Testis (tissue), 3 donors: ENCODE data around the gene FARS2. TPM values are rescaled to one million over a fixed set of nuclear protein-coding genes. Genes with fewer than 3 reads are reported as not detected.
A peak's percentile ranks its signal among the peaks of the same experiment; 100 is the strongest.

Source experiments
- DNase-seq: peaks from one replicate; pipeline ENCODE4 v3.0.0-alpha.2; 2019
- H3K27ac ChIP-seq, 2 donors: fragments of 200-600 bp; sonication (generic); one replicate each; pipeline ENCODE4 v1.5.1; 2019
- H3K27me3 ChIP-seq: fragments of 200-600 bp; sonication (generic); one replicate; pipeline ENCODE4 v1.5.1; 2019
- H3K36me3 ChIP-seq: fragments of 200-600 bp; sonication (generic); one replicate; pipeline ENCODE4 v1.5.1; 2017; ENCODE audit warnings: low read depth; ENCODE audit errors: missing control alignments
- H3K4me1 ChIP-seq: fragments of 200-600 bp; sonication (generic); one replicate; pipeline ENCODE4 v1.5.1; 2019
- H3K4me3 ChIP-seq, 2 donors: fragments of 200-600 bp; sonication (generic); one replicate each; pipeline ENCODE4 v1.5.1; 2017 to 2019
- H3K9me3 ChIP-seq: fragments of 200-600 bp; sonication (generic); one replicate; pipeline ENCODE4 v1.5.1; 2017
- POLR2A ChIP-seq: fragments of 450-650 bp; IDR thresholded peaks from one replicate; pipeline ENCODE4 v1.6.1; 2017; ENCODE audit warnings: antibody characterized with exemption, mild to moderate bottlenecking, moderate library complexity
- WGBS, 2 donors: methylation state at CpG; one replicate each; pipeline ENCODE4 v1.1.5; 2018; 5-methylcytosine and 5-hydroxymethylcytosine counted together
- intact Hi-C: fragments of 100-400 bp; cut with DNase I; formaldehyde crosslinking; loops from one replicate; pipeline ENCODE4 v1.15.1; 2023; ENCODE audit warnings: low total_unique reads
- polyA plus RNA-seq: library from polyadenylated mRNA; stranded (reverse); fragments of 350-450 nt; fragmentation: Illumina TruSeq; extraction: RNeasy Lipid Tissue Mini Kit (QIAGEN cat#74804); gene quantifications from one replicate; pipeline ENCODE4 v1.2.3, GENCODE V29; 2014; ENCODE audit warnings: low read depth, low replicate concordance; ENCODE audit not compliant: insufficient read depth
- total RNA-seq, 2 donors: library from RNA; depleted of rRNA; stranded (reverse); fragments of >200 nt; gene quantifications; one replicate each; pipeline ENCODE4 v1.2.3, GENCODE V29; 2016
- TF ChIP-seq, protein P1 (sequence below), 3 experiments: fragments of 450-650 bp in 2 of 3; fragments of 200-600 bp in 1 of 3; sonication (generic) in 1 of 3; IDR thresholded peaks; one replicate each; pipeline ENCODE4 v1.5.1; 2016 to 2019; ENCODE audit warnings: antibody characterized with exemption in 3 of 3, mild to moderate bottlenecking in 2 of 3, moderate library complexity in 1 of 3

Gene FARS2
- total and polyA plus RNA-seq, 3 donors from 2014 or later, result 15.4 to 26.8 (median 22.1) TPM

DNA sequence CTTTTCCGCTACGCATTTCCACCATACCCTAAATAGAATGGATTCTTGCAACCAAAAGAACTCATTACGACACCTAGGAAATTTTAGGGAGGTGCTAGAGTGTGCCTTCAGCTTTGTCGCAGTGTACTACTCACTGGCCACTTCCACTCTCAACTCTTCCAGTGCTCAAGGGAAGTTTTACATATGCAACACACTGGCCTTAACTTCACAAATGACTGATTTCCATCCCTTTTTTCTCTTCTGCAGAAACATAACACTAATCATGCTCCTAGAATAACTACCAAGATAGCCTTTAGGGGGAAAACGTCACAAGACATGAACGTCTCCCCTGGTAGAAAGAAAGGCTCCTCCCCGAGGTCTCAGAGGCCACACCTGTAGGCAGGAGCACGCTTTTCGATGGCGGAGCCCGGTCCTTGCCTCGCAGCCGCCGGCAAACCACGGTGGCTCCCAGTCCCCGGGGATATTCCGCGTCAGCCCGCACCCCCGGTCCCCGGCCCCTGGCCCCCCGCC is 1.1 kb upstream of the FARS2 start:
- H3K9me3 ChIP-seq, result no peaks in the 10 kb centered on the region
- 1 to 2% methylated on average over 15 to 22 of the region's 22 CpGs for WGBS, 2 donors
- DNase-seq, result peak; percentile 71
- H3K4me3 ChIP-seq, result peak overlapping the region; percentile 70 to 87
- TF ChIP-seq POLR2A, result no peak
- TF ChIP-seq, protein P1, sequence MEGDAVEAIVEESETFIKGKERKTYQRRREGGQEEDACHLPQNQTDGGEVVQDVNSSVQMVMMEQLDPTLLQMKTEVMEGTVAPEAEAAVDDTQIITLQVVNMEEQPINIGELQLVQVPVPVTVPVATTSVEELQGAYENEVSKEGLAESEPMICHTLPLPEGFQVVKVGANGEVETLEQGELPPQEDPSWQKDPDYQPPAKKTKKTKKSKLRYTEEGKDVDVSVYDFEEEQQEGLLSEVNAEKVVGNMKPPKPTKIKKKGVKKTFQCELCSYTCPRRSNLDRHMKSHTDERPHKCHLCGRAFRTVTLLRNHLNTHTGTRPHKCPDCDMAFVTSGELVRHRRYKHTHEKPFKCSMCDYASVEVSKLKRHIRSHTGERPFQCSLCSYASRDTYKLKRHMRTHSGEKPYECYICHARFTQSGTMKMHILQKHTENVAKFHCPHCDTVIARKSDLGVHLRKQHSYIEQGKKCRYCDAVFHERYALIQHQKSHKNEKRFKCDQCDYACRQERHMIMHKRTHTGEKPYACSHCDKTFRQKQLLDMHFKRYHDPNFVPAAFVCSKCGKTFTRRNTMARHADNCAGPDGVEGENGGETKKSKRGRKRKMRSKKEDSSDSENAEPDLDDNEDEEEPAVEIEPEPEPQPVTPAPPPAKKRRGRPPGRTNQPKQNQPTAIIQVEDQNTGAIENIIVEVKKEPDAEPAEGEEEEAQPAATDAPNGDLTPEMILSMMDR (IDR thresholded peaks at IDR 0.05), result no peak
- intact Hi-C loops, result no loop called here
- no peaks in the 10 kb centered on the region for H3K36me3 ChIP-seq
- peaks cover 9% of the 10 kb centered on the region for H3K4me1 ChIP-seq
- H3K27ac ChIP-seq, result peak overlapping the region; percentile 81 to 98
- no peaks in the 10 kb centered on the region for H3K27me3 ChIP-seq

DNA sequence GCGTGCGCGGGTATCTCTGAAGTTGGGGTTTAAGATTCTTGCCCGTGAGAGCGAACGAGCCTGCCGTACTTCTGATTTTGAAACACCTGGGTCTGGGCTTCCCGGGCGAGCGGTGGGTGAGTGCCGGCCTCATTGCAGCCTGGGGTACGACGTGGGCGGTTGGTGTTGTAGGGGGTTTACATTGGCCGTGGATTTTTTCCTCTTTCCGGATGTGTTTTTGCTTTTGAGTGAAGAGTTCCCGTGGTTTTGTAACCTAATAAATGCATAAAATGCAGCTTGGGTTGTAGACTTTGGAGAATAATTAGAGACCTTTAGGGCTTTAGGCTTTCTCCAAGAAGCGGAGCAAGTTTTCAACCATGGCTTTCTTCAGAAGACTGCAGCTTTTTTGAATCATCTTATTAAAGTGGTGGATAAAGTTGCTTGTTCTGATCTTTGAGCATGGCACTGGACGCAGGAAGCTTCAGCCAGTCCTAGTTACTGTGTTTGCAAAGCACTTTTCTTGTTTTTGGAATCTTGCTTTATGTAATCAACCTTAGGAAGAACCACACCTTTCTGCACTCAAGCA is 314 bp downstream of the FARS2 start:
- Histone ChIP-seq H3K36me3 (no peaks in the 10 kb centered on the region), H3K27me3 (no peaks in the 10 kb centered on the region), H3K27ac (peak overlapping the region; percentile 81 to 98), H3K9me3 (no peaks in the 10 kb centered on the region), H3K4me1 (peaks cover 9% of the 10 kb centered on the region), H3K4me3 (peak overlapping the region; percentile 70 to 87)
- intact Hi-C loops, result no loop called here
- DNase-seq, result no peak
- TF ChIP-seq, protein P1 (IDR thresholded peaks at IDR 0.05), result no peak
- no peak for TF ChIP-seq POLR2A
- WGBS, 2 donors, result 0 to 1% methylated on average over 19 of the region's 19 CpGs

DNA sequence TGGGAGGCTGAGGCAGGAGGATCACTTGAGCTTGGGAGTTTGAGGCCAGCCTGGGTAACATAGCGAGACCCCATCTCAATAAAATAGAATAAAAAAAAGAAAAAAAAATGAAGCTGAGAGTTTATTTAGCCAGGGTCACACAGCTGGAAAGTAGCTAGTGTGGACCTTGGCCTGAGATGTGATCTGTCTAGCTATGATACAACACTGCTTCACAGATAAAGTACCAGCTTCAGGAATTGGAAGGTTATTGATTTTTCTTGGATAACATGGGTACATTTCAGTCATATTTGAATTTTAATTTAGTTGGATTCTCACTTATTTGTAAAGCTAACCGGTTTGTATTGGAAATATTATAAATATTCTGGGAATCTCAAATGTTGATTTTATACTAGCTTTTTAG is 5.1 kb downstream of the FARS2 start:
- Histone ChIP-seq H3K36me3 (no peaks in the 10 kb centered on the region), H3K4me1 (peaks cover 4% of the 10 kb centered on the region), H3K27me3 (no peaks in the 10 kb centered on the region), H3K9me3 (no peaks in the 10 kb centered on the region), H3K27ac (no peak overlapping the region), H3K4me3 (no peak overlapping the region)
- 91 to 93% methylated on average over 2 of the region's 2 CpGs for WGBS, 2 donors
- no peak for DNase-seq
- TF ChIP-seq, protein P1 (IDR thresholded peaks at IDR 0.05), result no peak
- TF ChIP-seq POLR2A, result no peak
- intact Hi-C loops, result no loop called here

DNA sequence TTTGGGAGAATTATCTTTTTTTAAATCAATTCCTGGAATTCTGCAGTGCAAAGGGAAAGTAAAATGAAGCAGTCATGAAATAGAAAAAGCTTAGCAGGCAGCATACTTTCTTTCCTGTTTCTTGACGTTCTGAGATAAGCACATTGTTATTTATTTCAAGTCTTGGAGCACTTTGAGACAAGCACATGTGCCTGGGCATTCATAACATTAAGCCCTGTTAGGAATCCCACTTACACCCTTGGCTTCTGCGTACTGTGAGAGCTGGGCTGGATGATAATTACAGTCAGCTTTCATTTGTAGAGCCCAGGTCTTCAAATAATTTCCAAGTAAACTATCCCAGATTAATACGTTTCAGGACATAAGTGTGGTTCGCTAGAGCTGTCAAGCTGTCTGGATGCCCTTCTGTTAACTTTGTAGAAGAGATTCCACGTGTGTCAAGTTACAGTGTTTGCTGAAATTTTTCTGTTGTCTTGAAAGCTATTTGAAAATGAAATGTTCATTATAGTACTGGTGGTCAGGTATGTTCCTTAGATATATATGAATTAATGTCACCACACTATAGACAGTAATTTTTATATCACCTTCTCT is 8.9 kb downstream of the FARS2 start:
- WGBS, 2 donors, result 60 to 65% methylated on average over 5 of the region's 5 CpGs
- TF ChIP-seq POLR2A, result no peak
- TF ChIP-seq, protein P1 (IDR thresholded peaks at IDR 0.05), result no peak
- no peak for DNase-seq
- H3K27me3 ChIP-seq, result no peaks in the 10 kb centered on the region
- intact Hi-C loops, result no loop called here
- H3K4me1 ChIP-seq, result no peaks in the 10 kb centered on the region
- no peak overlapping the region for H3K4me3 ChIP-seq
- no peak overlapping the region for H3K27ac ChIP-seq
- H3K9me3 ChIP-seq, result no peaks in the 10 kb centered on the region
- H3K36me3 ChIP-seq, result no peaks in the 10 kb centered on the region

DNA sequence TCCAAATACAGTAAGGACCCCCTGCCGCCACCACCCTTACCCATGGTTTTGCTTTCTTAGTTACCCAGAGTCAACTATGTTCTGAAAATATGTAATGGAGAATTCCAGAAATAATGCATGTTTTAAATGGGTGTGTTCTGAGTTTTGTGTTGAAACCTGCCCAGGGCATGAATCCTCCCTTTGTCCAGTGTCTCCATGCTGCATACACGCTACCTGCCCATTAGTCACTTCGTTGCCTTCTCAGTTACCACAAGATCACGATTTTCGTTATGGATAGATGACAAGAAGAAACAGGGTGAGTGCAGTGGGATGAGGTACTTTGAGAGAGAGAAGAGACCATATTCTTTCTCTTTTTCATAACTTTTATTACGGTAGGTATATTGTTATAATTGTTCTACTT is 10.6 kb downstream of the FARS2 start:
- H3K4me1 ChIP-seq, result no peaks in the 10 kb centered on the region
- no peak for TF ChIP-seq POLR2A
- no peak overlapping the region for H3K4me3 ChIP-seq
- no peaks in the 10 kb centered on the region for H3K27me3 ChIP-seq
- DNase-seq, result no peak
- intact Hi-C loops, result no loop called here
- WGBS, 2 donors, result 94 to 97% methylated on average over 6 of the region's 6 CpGs
- no peaks in the 10 kb centered on the region for H3K36me3 ChIP-seq
- no peak overlapping the region for H3K27ac ChIP-seq
- no peaks in the 10 kb centered on the region for H3K9me3 ChIP-seq
